NT2/D1 (cell line): ENCODE data around the gene BEST2.

Experiments used
- SUZ12 ChIP-seq: IDR thresholded peaks from 2 replicates; pipeline ENCODE4 v1.6.1; 2011; ENCODE audit not compliant: insufficient read length, insufficient read depth; ENCODE audit errors: extremely low read depth
- YY1 ChIP-seq: IDR thresholded peaks from 2 replicates; pipeline ENCODE4 v1.6.1; 2011; ENCODE audit not compliant: insufficient read length, insufficient read depth

DNA sequence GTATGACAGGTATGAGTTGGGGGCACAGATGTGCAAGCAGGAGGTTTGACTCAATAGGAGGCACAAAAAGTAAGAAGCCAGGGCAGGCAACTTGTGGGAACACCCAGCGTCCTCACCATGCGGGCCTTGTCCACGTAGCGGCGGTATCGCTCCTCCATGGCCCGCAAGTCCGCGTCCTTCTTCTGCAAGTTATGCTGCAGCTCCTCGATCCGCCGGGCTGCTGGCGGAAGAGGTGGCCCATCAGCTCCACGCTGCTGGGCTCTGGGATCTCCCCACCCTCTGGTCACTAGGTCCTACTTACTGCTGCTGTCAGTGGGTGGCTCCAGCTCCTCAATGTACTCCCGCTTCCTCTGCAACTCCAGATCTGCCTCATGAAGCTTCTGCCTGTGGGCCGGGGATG, 13.1 kb downstream of the BEST2 start:
- TF ChIP-seq YY1, result no peak
- no peak for TF ChIP-seq SUZ12
